ENCODE results near the gene SLC22A15. TPM values are rescaled to one million over a fixed set of nuclear protein-coding genes. Genes with fewer than 3 reads are reported as not detected.

SLC22A15 gene
- total RNA-seq, 1 donor from 2014 or later = 4.1 TPM

DNA sequence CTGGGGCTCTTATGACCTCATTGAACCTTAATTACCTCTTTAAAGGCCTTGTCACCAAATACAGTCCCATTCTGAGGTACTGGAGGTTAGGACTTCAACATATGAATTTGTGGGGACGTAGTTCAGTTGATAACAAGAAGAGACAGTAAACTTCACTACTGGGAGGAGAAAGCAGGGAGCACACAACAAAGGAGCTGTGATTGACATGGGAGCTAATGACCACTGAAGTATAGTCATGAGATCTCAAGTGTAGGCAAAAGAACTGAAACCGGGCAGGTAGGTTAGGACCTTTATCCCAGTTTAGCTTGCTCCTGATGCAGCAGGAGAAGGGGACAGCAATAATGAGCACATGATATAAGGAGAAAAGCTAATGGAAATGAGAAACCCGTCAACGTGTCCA lies 123.1 kb downstream of the SLC22A15 start:
- no peak for DNase-seq (ENCODE audit: low spot score)

DNA sequence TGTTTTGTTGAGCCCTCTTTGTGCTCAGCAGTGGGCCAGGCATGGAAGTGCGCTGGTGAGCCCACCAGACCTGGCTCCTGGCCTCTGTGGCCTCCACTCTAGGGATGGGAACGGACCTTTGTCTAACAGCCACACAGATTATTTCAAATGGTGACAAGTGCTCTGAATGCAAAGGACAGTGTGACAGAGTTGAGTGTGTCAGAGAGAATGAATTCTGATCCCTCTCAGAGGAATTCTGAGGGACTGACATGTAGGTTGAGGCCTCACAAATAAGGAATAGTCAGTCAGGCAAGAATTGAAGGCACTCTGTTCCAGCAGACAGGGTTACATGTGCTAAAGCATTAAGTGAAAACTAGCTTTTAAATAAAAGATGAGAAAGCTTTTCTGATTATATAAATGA lies 123.6 kb downstream of the SLC22A15 start:
- DNase-seq (ENCODE audit: low spot score) = no peak

DNA sequence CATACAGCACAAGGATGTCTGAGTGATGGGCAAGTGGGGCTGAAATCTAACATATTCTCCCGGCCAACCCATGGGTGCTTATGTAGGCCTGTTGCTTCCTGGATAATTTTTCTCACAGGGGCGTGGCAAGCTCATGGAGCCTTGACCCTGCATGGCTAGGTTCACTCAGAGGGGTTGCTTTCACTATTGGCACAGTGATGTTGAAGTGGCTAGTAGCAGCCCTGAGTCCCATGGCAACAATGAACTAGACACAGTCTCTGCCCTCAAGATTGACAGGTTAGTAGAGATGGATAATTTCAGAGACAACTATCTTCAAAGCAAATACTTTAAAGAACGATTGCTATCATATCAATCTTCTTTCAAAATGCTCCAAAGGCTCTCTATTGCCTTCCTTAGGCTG lies 128.4 kb downstream of the SLC22A15 start:
- no peak for DNase-seq (ENCODE audit: low spot score)

DNA sequence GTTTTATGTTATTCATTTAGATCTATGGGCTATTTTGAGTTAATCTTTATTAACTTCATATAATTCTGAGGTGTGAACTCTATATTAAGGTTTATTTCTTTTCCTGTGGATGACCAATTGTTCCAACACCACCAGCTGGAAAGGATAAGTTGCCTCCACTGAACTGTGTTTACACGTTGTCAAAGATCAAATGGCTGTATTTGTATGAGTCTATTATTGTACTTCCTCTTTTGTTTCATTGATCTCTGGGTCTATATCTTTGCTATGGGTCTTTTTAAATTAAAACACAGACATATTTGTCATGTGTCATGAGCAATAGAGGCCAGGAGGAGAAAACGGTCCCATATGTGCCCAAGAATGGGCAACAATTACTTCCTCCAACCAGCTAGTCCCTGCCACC lies 129.7 kb downstream of the SLC22A15 start:
- DNase-seq (ENCODE audit: low spot score) = no peak

- no peak for DNase-seq (ENCODE audit: low spot score)
These were observed 130.3 kb downstream of the SLC22A15 start for GRCh38 chr1:116106646-116107045.

GRCh38 chr1:116107371-116107770 lies 131.1 kb downstream of the SLC22A15 start:
- DNase-seq (ENCODE audit: low spot score) = no peak

DNA sequence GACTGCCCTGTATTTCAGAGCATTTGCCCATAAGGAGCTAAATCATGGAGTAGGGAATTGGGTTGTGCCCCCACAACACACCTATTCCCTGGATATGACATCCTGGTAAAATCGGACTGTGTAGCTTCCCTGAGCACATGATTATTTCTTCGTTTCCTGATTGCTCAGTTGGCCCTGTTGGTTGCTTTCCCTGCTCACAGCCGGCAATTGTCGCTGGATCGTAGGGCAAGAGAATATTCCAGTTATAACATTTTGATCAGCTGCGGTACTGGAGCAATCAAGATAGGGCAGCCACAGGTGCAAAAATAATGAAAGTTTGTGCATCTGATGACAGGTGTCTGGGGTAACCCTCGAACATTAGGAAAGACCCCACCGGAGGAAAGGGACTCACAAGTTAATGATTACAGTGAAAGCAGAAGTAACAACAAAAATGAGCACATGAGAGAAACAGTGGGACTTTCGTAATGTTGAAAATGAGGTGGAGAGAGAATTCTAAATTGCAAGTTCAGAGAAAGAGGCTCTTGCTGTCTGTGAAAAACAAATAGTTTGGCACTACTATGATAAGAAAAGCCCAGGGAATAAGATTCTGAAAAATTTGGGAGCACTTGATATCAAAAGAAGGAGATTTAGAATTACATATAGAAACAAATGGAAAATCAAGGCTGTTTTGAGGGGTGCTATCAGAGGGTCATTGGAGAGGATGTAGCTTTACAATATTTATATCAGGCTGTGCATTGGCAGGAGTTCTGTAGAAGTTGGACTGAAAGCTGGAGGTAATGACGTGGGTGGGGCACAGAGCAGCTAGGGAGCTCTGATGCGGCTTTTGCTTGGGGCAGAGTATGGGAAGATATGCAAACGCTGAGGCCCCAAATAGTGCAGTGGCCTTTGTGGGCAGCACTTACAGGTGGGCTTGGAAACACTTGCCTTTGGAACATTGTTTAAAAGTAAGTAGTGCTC lies 134.5 kb downstream of the SLC22A15 start, which contains the start of gene MAB21L3:
MAB21L3 (plus strand) TSS at position 833 of the 957 bp plus-strand sequence. CDS start 1,217 bp downstream, outside the sequence.
- DNase-seq (ENCODE audit: low spot score) = no peak

GRCh38 chr1:116111524-116112021 lies 135.3 kb downstream of the SLC22A15 start:
- peak; percentile 58 for DNase-seq (ENCODE audit: low spot score)

GRCh38 chr1:116112388-116113140 lies 136.3 kb downstream of the SLC22A15 start:
- no peak for DNase-seq (ENCODE audit: low spot score)

GRCh38 chr1:116113615-116114014 lies 137.3 kb downstream of the SLC22A15 start:
- DNase-seq (ENCODE audit: low spot score) = no peak

DNA sequence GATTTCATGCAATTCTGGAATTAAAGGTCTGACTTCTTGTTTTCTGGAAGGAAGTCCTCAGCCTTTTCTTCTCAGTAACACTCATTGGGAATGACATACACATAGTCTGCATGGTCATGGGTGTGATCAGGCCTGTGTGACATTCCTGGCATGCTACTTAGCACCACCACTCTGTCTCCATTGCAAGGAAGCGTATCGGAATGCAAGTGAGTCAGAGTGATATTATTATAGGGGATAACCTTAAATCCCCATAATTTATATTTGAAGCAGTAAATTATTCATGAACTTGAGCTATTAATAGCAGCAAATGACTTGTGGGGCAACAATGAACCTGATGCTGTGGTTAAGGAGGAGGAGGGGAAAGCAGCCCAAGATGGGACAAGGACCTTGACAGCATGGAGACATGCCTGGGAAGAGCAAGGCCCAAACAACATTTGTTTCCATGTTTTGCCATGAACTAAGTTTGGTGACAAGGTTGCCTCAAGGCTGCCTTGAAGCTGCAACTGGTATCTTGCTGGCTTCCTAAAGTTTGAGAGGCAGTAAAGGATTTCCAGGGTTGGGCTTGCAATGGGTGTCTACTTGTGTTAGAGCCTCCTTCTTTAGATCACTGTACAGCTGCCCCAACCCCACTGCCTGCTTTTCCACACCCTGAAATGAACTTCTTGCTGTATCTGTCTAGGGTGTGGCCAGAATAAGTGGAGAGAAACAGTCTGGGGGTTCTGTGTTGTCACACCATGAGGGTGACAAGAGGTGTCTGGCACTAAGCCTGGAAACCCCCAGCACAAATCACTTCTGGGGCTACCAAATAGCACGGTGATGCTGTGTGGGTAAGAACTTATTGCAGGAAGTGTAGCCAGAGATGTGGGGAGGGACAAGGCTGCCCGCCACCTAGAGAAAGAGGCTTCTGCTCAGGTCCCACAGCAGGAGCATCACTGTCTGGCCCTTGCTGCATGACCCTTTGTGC lies 139.4 kb downstream of the SLC22A15 start:
- peak; percentile 14 for DNase-seq (ENCODE audit: low spot score)

GRCh38 chr1:116118471-116118870 lies 142.2 kb downstream of the SLC22A15 start:
- DNase-seq (ENCODE audit: low spot score) = no peak

Other genes with a start within 250 kb of the SLC22A15 start
- gene CASQ2, start 207.8 kb upstream of the SLC22A15 start, total RNA-seq (ENCODE audit: insufficient read depth, low replicate concordance) = 38.5 TPM
- gene NHLH2, start 135.4 kb upstream of the SLC22A15 start, total RNA-seq (ENCODE audit: insufficient read depth, low replicate concordance) = 1.9 TPM
- 2.2 TPM for gene MAB21L3, start 134.9 kb downstream of the SLC22A15 start, total RNA-seq (ENCODE audit: insufficient read depth, low replicate concordance)